Natural killer cell (primary cell): ENCODE measurements around the gene UBE2I. TPM values are rescaled to one million over a fixed set of nuclear protein-coding genes. Genes with fewer than 3 reads are reported as not detected.

Experiments
- ATAC-seq, 3 donors: fragments of 150-1000 bp in 2 of 3; fragments of 200-7000 bp in 1 of 3; cut with Tn5 transposase; 1 replicate in 1 of 3; 2 replicates in 2 of 3; pipeline ENCODE4 v1.10.0; 2021; ENCODE audit warnings: mild to moderate bottlenecking in 2 of 3, moderate library complexity in 2 of 3
- DNase-seq, 2 donors: peaks; one replicate each; pipeline versions ENCODE4 v3.0.0 to v3.0.0-alpha.2; 2013 to 2021; ENCODE audit warnings: mixed read lengths in 1 of 2
- H3K27ac ChIP-seq: one replicate; pipeline ENCODE4 v1.5.1; 2013; ENCODE audit warnings: mild to moderate bottlenecking, low read length
- H3K27me3 ChIP-seq: one replicate; pipeline ENCODE4 v1.6.1; 2013; ENCODE audit warnings: low read length; ENCODE audit not compliant: control insufficient read depth, insufficient read depth
- H3K36me3 ChIP-seq: one replicate; pipeline ENCODE4 v1.6.1; 2013; ENCODE audit warnings: low read length; ENCODE audit not compliant: control insufficient read depth, insufficient read depth
- H3K4me1 ChIP-seq: one replicate; pipeline ENCODE4 v1.6.1; 2013; ENCODE audit warnings: low read length; ENCODE audit not compliant: control insufficient read depth, insufficient read depth
- H3K4me3 ChIP-seq: one replicate; pipeline ENCODE4 v1.5.1; 2013; ENCODE audit warnings: low read length
- H3K9me3 ChIP-seq: one replicate; pipeline ENCODE4 v1.6.1; 2013; ENCODE audit warnings: low read length; ENCODE audit not compliant: control insufficient read depth, insufficient read depth
- H3K27ac Mint-ChIP-seq, 2 donors: one replicate each; pipeline ENCODE4 v1.8.0; 2022; ENCODE audit warnings: mild to moderate bottlenecking in 2 of 2, mixed read lengths in 2 of 2, moderate library complexity in 1 of 2
- H3K27me3 Mint-ChIP-seq, 2 donors: one replicate each; pipeline ENCODE4 v1.8.0; 2022; ENCODE audit warnings: low read depth in 2 of 2, mixed read lengths in 2 of 2
- H3K36me3 Mint-ChIP-seq: one replicate; pipeline ENCODE4 v1.8.0; 2022; ENCODE audit warnings: mixed read lengths
- H3K4me1 Mint-ChIP-seq, 2 donors: one replicate each; pipeline ENCODE4 v1.8.0; 2022; ENCODE audit warnings: mixed read lengths in 2 of 2
- H3K4me3 Mint-ChIP-seq: one replicate; pipeline ENCODE4 v1.8.0; 2022; ENCODE audit warnings: mild to moderate bottlenecking, moderate library complexity, mixed read lengths
- H3K9me3 Mint-ChIP-seq, 2 donors: one replicate each; pipeline ENCODE4 v1.8.0; 2022; ENCODE audit warnings: mixed read lengths in 2 of 2
- CTCF ChIP-seq: fragments of 200-600 bp; IDR thresholded peaks from one replicate; pipeline ENCODE4 v1.8.0; 2022; ENCODE audit warnings: antibody characterized with exemption
- WGBS: methylation state at CpG from one replicate; pipeline ENCODE4 v1.1.7; 2013; ENCODE audit warnings: missing lambda C conversion rate; ENCODE audit not compliant: insufficient coverage; 5-methylcytosine and 5-hydroxymethylcytosine counted together
- intact Hi-C: fragments of 100-400 bp; cut with micrococcal nuclease; formaldehyde crosslinking; loops from one replicate; pipeline ENCODE4 v1.14.2; 2022
- total RNA-seq, 4 donors: library from RNA; stranded (reverse); fragments of 120-200 nt in 1 of 4; gene quantifications; one replicate each; pipeline versions ENCODE4 v1.2.3 to v1.2.4, GENCODE V29; 2013 to 2022

UBE2I gene
- total RNA-seq, 3 donors from 2014 or later (not counting 1 experiment from before 2014, with no cell fraction given), result 367 to 412 (median 383) TPM

- intact Hi-C loops, result loop anchor here (2.0 kb wide), 1 partner anchor 20 kb away; no protein-coding TSS in a partner anchor
- DNase-seq (peak in 1 of 2 donors; percentile 43), ATAC-seq (no peak)
- TF ChIP-seq CTCF, result peak; percentile 44
- Histone ChIP-seq H3K4me3 (no peak overlapping the region), H3K36me3 (peaks cover 3% of the 10 kb centered on the region), H3K9me3 (peaks cover 3% of the 10 kb centered on the region), H3K27ac (no peak overlapping the region), H3K27me3 (peaks cover 11% of the 10 kb centered on the region), H3K4me1 (peaks cover 42% of the 10 kb centered on the region)
- H3K9me3 Mint-ChIP-seq, result no peaks in the 10 kb centered on the region
- H3K27me3 Mint-ChIP-seq, result no peaks in the 10 kb centered on the region
- 82% methylated on average over 17 of the region's 17 CpGs for WGBS
- no peak overlapping the region for H3K27ac Mint-ChIP-seq
- peaks cover 14 to 19% of the 10 kb centered on the region in 2 donors for H3K4me1 Mint-ChIP-seq
- no peak overlapping the region for H3K4me3 Mint-ChIP-seq
- no peaks in the 10 kb centered on the region for H3K36me3 Mint-ChIP-seq
These were observed 21.0 kb downstream of the UBE2I start for GRCh38 chr16:1330260-1330914.

GRCh38 chr16:1330931-1331711 lies 21.7 kb downstream of the UBE2I start:
- H3K36me3 Mint-ChIP-seq, result no peaks in the 10 kb centered on the region
- peaks cover 14 to 19% of the 10 kb centered on the region in 2 donors for H3K4me1 Mint-ChIP-seq
- Histone ChIP-seq H3K4me1 (peaks cover 42% of the 10 kb centered on the region), H3K27ac (peak overlapping the region; percentile 86), H3K9me3 (peaks cover 3% of the 10 kb centered on the region), H3K27me3 (peaks cover 11% of the 10 kb centered on the region), H3K36me3 (no peaks in the 10 kb centered on the region), H3K4me3 (peak overlapping the region; percentile 37)
- DNase-seq, result no peak
- H3K4me3 Mint-ChIP-seq, result peak overlapping the region; percentile 90
- WGBS, result 60% methylated on average over 22 of the region's 22 CpGs
- no peak for ATAC-seq
- peak overlapping the region; percentile 86 to 89 for H3K27ac Mint-ChIP-seq
- intact Hi-C loops, result loop anchor here (2.0 kb wide), 1 partner anchor 20 kb away; no protein-coding TSS in a partner anchor
- H3K9me3 Mint-ChIP-seq, result no peaks in the 10 kb centered on the region
- no peaks in the 10 kb centered on the region for H3K27me3 Mint-ChIP-seq
- TF ChIP-seq CTCF, result no peak

GRCh38 chr16:1331712-1332617 lies 22.5 kb downstream of the UBE2I start:
- H3K27ac Mint-ChIP-seq, result peak overlapping the region; percentile 86 to 89
- intact Hi-C loops, result loop anchor here (2.0 kb wide), 1 partner anchor 21 kb away; no protein-coding TSS in a partner anchor
- H3K27me3 ChIP-seq, result peaks cover 11% of the 10 kb centered on the region

More at GRCh38 chr16:1331712-1332617, 22.5 kb downstream of the UBE2I start:
- Mint-ChIP-seq H3K4me1 (peaks cover 14 to 19% of the 10 kb centered on the region in 2 donors), H3K36me3 (no peaks in the 10 kb centered on the region), H3K9me3 (no peaks in the 10 kb centered on the region), H3K27me3 (no peaks in the 10 kb centered on the region), H3K4me3 (peak overlapping the region; percentile 90)
- no peak for TF ChIP-seq CTCF
- Histone ChIP-seq H3K9me3 (peaks cover 3% of the 10 kb centered on the region), H3K4me1 (peaks cover 40% of the 10 kb centered on the region), H3K27ac (peak overlapping the region; percentile 86), H3K36me3 (no peaks in the 10 kb centered on the region), H3K4me3 (peak overlapping the region; percentile 37)
- 4% methylated on average over 34 of the region's 34 CpGs for WGBS
- DNase-seq (peak; percentile 67 to 74), ATAC-seq (peak; percentile 67 to 72 (median 70))
